Osteoblast (primary cell): ENCODE data around the gene C1RL. TPM values are rescaled to one million over a fixed set of nuclear protein-coding genes. Genes with fewer than 3 reads are reported as not detected.

Source experiments
- DNase-seq: peaks from one replicate; pipeline ENCODE4 v3.0.0; 2011; ENCODE audit warnings: low spot score, mixed read lengths; ENCODE audit not compliant: insufficient read length; ENCODE audit errors: missing footprints
- H2AFZ ChIP-seq: 2 replicates; pipeline ENCODE4 v1.6.0; 2011; ENCODE audit warnings: mild to moderate bottlenecking, low read length
- H3K27ac ChIP-seq: 2 replicates; pipeline ENCODE4 v1.5.1; 2011; ENCODE audit warnings: mild to moderate bottlenecking, low read depth, low read length, moderate library complexity
- H3K27me3 ChIP-seq: 2 replicates; pipeline ENCODE4 v1.6.0; 2012; ENCODE audit warnings: mild to moderate bottlenecking, control low read depth, inconsistent platforms, low read length, moderate library complexity; ENCODE audit not compliant: insufficient read depth
- H3K36me3 ChIP-seq: 2 replicates; pipeline ENCODE4 v1.5.1; 2011; ENCODE audit warnings: mild to moderate bottlenecking, low read length, control low read depth, moderate library complexity; ENCODE audit not compliant: insufficient read depth
- H3K4me1 ChIP-seq: 2 replicates; pipeline ENCODE4 v1.5.1; 2011; ENCODE audit warnings: mild to moderate bottlenecking, low read length, control low read depth, moderate library complexity; ENCODE audit not compliant: insufficient read depth
- H3K4me2 ChIP-seq: 2 replicates; pipeline ENCODE4 v1.6.0; 2011; ENCODE audit warnings: mild to moderate bottlenecking, low read length; ENCODE audit not compliant: insufficient read depth
- H3K4me3 ChIP-seq: fragments of 200-600 bp; sonication (generic); 3 replicates; pipeline ENCODE4 v1.5.1; 2012; ENCODE audit warnings: mild to moderate bottlenecking, low read length, inconsistent platforms; ENCODE audit not compliant: insufficient read depth
- H3K79me2 ChIP-seq: 2 replicates; pipeline ENCODE4 v1.6.0; 2012; ENCODE audit warnings: mild to moderate bottlenecking, low read length, control low read depth, inconsistent platforms; ENCODE audit not compliant: insufficient read depth
- H3K9me3 ChIP-seq: 2 replicates; pipeline ENCODE4 v1.5.1; 2011; ENCODE audit warnings: low read depth, low read length, control low read depth
- H4K20me1 ChIP-seq: 2 replicates; pipeline ENCODE4 v1.6.0; 2012; ENCODE audit warnings: mild to moderate bottlenecking, low read length, control low read depth; ENCODE audit not compliant: insufficient read depth
- total RNA-seq: library from RNA; depleted of rRNA; stranded (reverse); fragments of >200 nt; gene quantifications from 2 replicates; pipeline ENCODE4 v1.2.3, GENCODE V29; 2012
- TF ChIP-seq, protein P1 (sequence below): IDR thresholded peaks from 2 replicates; pipeline ENCODE4 v1.5.1; 2011; ENCODE audit warnings: mild to moderate bottlenecking, low read depth, low read length, moderate library complexity; ENCODE audit errors: extremely low read depth

The C1RL gene
- total RNA-seq, 1 donor: 63.7 TPM

- H3K4me1 ChIP-seq: peaks cover 3% of the 10 kb centered on the region
- H3K36me3 ChIP-seq: no peaks in the 10 kb centered on the region
- H2AFZ ChIP-seq: no peak overlapping the region
- no peaks in the 10 kb centered on the region for H3K9me3 ChIP-seq
- no peaks in the 10 kb centered on the region for H4K20me1 ChIP-seq
- H3K27ac ChIP-seq: no peak overlapping the region
- no peaks in the 10 kb centered on the region for H3K79me2 ChIP-seq
- H3K4me2 ChIP-seq: no peak overlapping the region
- TF ChIP-seq, protein P1, sequence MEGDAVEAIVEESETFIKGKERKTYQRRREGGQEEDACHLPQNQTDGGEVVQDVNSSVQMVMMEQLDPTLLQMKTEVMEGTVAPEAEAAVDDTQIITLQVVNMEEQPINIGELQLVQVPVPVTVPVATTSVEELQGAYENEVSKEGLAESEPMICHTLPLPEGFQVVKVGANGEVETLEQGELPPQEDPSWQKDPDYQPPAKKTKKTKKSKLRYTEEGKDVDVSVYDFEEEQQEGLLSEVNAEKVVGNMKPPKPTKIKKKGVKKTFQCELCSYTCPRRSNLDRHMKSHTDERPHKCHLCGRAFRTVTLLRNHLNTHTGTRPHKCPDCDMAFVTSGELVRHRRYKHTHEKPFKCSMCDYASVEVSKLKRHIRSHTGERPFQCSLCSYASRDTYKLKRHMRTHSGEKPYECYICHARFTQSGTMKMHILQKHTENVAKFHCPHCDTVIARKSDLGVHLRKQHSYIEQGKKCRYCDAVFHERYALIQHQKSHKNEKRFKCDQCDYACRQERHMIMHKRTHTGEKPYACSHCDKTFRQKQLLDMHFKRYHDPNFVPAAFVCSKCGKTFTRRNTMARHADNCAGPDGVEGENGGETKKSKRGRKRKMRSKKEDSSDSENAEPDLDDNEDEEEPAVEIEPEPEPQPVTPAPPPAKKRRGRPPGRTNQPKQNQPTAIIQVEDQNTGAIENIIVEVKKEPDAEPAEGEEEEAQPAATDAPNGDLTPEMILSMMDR: no peak
- no peak overlapping the region for H3K4me3 ChIP-seq
- DNase-seq: no peak
- H3K27me3 ChIP-seq: no peaks in the 10 kb centered on the region
Observed at GRCh38 chr12:7142809-7143465, 33.9 kb upstream of the C1RL start.

GRCh38 chr12:7142056-7142644 is 33.1 kb upstream of the C1RL start:
- no peak overlapping the region for H3K4me3 ChIP-seq
- peaks cover 3% of the 10 kb centered on the region for H3K4me1 ChIP-seq
- no peak overlapping the region for H2AFZ ChIP-seq
- TF ChIP-seq, protein P1: peak; percentile 87
- no peak overlapping the region for H3K4me2 ChIP-seq
- H3K27ac ChIP-seq: no peak overlapping the region
- H4K20me1 ChIP-seq: no peaks in the 10 kb centered on the region
- no peaks in the 10 kb centered on the region for H3K27me3 ChIP-seq
- no peaks in the 10 kb centered on the region for H3K9me3 ChIP-seq
- no peaks in the 10 kb centered on the region for H3K36me3 ChIP-seq
- H3K79me2 ChIP-seq: no peaks in the 10 kb centered on the region
- DNase-seq: peak; percentile 93

DNA sequence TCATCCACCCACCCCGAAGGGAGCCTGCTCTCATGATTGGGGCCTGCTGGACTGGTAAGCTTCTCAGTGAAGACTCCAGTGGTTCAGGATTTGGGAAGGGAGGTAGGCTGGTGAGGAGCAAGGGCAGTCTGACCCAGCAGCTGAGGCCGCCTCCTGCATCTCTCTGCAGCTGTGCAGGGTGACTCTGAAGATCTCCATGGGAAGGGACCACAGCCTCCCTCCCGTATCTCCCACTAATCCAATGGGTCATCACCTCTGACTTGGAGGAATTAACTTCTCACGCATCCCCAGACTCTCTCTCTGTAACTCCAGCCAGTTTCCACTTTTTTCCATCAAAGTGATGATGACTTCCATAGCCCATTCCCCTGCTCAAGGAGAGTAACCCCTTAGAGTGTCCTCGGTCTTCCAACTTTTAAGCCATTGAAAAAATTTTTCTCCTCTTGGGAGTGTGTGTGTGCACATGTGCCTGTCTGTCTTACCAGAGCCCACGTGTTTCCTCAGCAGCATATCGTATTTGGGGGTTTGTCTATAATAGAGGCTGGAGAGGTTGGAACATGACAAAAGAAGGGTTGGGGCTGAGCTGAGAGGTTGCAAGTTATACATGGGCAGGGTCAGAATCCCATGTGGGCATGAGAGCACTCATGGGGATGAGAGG is 32.5 kb upstream of the C1RL start:
- DNase-seq: no peak
- no peak overlapping the region for H2AFZ ChIP-seq
- TF ChIP-seq, protein P1: no peak
- H3K36me3 ChIP-seq: no peaks in the 10 kb centered on the region
- no peaks in the 10 kb centered on the region for H4K20me1 ChIP-seq
- no peak overlapping the region for H3K4me3 ChIP-seq
- H3K4me1 ChIP-seq: peaks cover 3% of the 10 kb centered on the region
- H3K27me3 ChIP-seq: no peaks in the 10 kb centered on the region
- H3K79me2 ChIP-seq: no peaks in the 10 kb centered on the region
- H3K9me3 ChIP-seq: no peaks in the 10 kb centered on the region
- H3K4me2 ChIP-seq: no peak overlapping the region
- H3K27ac ChIP-seq: no peak overlapping the region

- H3K4me3 ChIP-seq: no peak overlapping the region
- no peak overlapping the region for H3K4me2 ChIP-seq
- H3K36me3 ChIP-seq: peaks cover 6% of the 10 kb centered on the region
- peaks cover under 1% of the 10 kb centered on the region for H3K4me1 ChIP-seq
- no peaks in the 10 kb centered on the region for H3K9me3 ChIP-seq
- H3K27me3 ChIP-seq: no peaks in the 10 kb centered on the region
- no peak overlapping the region for H3K27ac ChIP-seq
- no peaks in the 10 kb centered on the region for H3K79me2 ChIP-seq
- no peak for DNase-seq
- H4K20me1 ChIP-seq: no peaks in the 10 kb centered on the region
- no peak overlapping the region for H2AFZ ChIP-seq
- TF ChIP-seq, protein P1: no peak
Observed at GRCh38 chr12:7139200-7139599, 30.2 kb upstream of the C1RL start.
